ENCODE results near the gene TMEM117.

- no peak for TF ChIP-seq CTCF (IDR thresholded peaks at IDR 0.05)
- TF ChIP-seq POLR2A (IDR thresholded peaks at IDR 0.05) = no peak
Observed at GRCh38 chr12:43824207-43824775, 11.6 kb upstream of the TMEM117 start.

All from tibial nerve (tissue), 3 donors.